Stimulated activated CD4-positive, alpha-beta T cell treated with anti-CD3 and anti-CD28 coated beads, TNF-alpha, amount 100 ng/mL, for 48 hours (primary cell): Measurements from ENCODE around the gene MRPS17.

Experiments
- DNase-seq, 3 donors: peaks; one replicate each; pipeline ENCODE4 v3.0.0-alpha.2; 2020; ENCODE audit warnings: low read depth in 3 of 3

MRPS17 gene

DNA sequence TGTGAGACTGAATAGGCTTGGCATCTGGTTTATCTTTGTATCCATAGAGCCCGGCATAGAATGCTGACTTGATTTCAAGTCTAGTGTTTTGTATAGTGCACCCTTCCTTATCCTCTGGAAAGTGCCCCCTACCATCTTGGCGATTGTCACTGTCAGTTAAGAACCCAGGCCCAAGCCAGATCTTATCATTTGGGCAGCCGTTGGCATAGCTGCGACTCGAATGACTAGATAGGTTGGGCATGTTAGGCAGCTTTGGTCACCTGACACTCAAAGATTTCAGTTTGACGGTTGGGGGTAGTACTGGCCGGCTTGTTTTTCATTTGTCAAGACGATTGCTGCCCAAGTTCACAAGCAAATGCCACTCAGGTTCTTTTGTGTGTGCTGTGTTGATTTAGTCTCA is 19.3 kb downstream of the MRPS17 start:
- no peak for DNase-seq

DNA sequence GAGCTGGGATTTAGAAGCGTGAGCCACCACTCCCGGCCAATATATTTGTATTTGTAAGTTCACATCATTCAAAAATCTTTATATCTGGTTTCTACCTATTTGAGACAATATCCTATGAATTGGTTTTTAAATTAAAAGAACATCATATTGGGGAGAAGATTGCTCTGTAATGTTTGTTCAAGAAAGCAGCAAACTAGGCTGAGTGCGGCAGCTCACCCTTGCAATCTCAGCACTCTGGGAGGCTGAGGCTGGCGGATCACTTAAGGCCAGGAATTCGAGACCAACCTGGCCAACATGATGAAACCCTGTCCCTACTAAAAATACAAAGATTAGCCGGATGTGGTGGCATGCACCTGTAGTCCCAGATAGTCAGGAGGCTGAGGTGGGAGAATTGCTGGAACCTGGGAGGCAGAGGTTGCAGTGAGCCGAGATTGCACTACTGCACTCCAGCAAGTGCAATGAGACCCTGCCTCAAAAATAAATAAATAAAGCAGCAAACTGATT is 22.1 kb downstream of the MRPS17 start:
- no peak for DNase-seq

DNA sequence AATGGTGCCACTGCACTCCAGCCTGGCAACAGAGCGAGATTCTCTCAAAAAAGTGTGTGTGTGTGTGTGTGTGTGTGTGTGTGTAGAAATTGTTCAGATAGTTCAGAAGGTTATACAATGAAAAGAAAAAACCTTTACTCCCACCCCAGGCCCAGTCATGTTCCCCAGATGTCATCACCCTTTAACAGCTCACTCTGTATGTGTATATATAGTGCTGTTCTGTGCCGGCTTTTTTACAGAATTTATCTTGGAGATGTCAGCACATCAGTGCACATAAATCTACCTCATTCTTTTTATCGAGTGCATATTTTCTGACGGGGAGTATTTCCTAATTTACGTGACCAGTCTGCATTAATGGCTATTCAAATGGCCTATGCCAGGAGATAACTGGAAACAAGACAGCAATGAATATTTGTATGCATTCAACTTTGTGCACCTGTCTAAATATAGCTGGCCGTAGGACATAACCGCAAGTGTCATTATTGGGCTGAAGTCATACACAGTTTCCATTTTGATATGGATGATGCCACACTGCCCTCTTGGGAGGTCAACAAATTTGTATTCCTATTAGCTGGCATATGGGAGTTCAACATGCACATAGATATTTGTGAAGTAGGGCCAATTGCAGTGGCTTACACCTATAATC is 24.4 kb downstream of the MRPS17 start:
- no peak for DNase-seq

DNA sequence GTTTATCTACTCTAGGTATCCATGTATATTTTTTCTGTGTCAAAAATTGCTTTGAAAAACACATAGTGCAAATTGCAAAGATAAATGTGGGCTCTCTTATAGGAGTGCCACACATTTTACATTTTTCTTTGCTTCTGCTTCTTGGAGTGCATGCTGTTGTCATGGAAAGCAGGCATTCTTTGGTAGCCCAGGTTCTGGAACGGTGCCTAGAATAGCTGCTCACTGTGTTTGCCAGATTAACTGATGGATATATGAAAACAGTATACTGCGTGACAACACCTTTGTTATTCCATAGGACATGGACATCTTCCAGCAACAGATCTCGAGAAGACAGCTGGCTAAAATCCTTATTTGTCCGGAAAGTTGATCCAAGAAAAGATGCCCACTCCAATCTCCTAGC is 26.2 kb downstream of the MRPS17 start:
- no peak for DNase-seq

DNA sequence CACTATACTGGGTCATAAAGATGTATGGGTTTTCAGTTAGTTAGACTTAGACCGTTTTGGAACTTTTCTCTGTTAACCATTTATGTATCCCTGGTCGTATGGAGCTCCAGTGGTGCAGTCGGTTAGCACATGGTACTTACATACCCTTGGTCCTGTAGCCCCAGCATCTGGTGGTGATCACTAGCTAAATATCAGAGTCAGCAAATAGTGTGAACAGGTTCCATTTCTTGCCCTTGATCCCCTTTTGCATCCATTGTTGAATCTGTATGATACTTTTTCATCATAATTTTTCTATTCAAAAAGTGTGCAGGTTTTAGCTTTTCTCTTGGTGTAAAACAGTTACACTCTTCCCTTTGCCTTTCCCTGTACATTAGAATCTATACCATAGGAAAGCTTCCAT is 28.6 kb downstream of the MRPS17 start:
- no peak for DNase-seq

DNA sequence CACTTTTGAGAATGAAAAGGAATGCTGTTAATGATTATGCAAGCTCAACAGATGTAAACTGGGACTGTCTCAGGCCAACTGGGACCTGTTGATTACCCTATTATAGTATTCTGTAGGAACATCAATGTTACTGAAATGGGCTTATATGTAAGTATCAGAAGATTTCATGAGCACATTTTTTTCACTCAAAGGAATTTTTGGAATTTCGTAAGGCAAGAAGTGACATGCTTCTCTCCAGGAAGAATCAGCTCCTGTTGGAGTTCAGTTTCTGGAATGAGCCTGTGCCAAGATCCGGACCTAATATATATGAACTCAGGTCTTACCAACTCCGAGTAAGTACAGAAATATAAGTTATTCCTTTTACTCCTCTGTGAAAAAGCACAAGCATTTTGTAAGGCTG is 31.9 kb downstream of the MRPS17 start:
- no peak for DNase-seq

DNA sequence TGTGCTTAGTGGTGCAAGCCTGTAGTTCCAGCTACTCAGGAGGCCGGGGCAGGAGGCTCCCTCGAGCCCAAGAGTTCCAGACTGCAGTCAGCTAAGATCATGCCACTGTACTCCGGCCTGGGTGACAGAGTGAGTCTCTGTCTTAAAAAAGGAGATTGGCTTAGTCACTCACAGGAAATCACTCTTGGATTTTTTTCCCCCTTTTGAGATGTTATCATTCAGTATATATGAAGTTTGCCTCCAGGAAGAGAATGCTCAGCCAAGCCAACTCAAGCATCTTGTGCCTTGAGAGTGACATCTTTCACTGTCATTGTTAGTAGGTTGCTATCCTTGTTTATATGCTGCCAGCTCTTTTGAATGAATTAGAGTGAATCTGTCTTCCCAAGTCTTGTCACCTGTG is 40.7 kb downstream of the MRPS17 start:
- DNase-seq: no peak

DNA sequence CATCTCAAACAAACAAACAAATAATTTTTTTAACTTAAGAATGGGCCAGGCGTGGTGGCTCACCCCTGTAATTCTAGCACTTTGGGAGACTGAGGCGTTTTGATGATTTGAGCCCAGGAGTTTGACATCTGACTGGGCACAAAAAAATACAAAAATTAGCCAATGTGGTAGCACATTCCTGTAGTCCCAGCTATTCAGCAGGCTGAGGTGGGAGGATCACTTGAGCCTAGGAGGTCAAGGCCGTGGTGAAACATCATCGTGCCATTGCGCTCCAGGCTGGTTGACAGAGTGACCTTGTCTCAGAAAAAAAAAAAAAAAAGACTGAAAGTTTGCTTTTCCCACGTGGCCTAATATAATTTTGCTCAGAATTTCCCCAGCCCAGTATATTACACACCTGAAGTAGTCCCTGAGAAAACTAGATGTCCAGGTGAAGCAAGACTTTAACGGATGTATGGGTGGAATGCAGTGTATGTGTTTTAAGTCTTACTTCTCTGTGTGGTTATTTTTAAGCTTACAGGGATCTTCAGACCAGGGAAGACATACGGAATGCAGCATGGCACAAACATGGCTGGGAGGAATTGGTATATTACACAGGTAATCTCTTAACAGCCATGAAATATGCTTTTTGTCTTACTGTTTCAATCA is 45.3 kb downstream of the MRPS17 start:
- DNase-seq: no peak

DNA sequence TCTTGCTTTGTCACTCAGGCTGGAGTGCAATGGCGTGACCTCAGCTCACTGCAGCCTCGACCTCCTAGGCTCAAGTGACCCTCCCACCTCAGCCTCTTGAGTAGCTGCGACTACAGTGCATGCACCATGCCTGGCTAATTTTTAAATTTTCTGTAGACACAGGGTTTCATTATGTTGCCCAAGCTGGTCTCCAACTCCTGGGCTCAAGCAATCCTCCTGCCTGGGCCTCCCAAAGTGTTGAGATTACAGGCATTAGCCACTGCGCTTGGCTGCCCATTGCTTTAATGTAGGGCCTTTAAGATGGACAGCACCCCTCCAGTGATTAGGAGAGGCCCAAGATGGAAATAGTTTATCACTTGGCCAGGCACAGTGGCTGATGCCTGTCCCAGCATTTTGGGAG is 52.1 kb downstream of the MRPS17 start:
- DNase-seq: no peak
